Stimulated activated CD4-positive, alpha-beta T cell treated with anti-CD3 and anti-CD28 coated beads, Interleukin-4, amount 100 ng/mL, for 24 hours (primary cell): ENCODE measurements around the gene NPHP3.
"Not testable (repeated sequence)": the region's sequence is repeated elsewhere in the genome, so short reads cannot be mapped to it uniquely, and the experiment has no call there.

Source experiments
- DNase-seq: peaks from one replicate; pipeline ENCODE4 v3.0.0-alpha.2; 2020

NPHP3 gene

GRCh38 chr3:132641837-132642538 lies 80.2 kb downstream of the NPHP3 start:
- no peak for DNase-seq

- DNase-seq = not testable (repeated sequence)
Observed at GRCh38 chr3:132641427-132641826, 80.8 kb downstream of the NPHP3 start.

GRCh38 chr3:132638706-132639105 lies 83.5 kb downstream of the NPHP3 start:
- DNase-seq = no peak

DNA sequence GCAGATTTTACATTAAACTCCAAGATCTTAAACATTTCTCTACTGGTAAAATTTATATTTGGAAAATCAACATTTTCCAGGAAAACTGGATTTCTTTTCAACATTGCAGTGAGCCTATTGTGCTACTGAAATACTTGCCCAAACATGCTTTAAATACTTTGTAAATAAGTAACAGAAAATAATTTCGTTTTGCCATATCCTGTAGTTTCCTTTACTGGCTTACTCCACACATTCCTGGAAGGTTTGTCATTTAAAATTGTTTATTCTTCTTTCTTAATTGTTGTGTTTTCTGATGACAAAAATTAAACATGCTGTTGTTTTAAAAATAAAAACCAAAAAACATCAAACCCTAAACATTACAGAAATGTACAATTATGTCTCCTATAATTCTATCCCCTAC lies 84.6 kb downstream of the NPHP3 start:
- DNase-seq = no peak

DNA sequence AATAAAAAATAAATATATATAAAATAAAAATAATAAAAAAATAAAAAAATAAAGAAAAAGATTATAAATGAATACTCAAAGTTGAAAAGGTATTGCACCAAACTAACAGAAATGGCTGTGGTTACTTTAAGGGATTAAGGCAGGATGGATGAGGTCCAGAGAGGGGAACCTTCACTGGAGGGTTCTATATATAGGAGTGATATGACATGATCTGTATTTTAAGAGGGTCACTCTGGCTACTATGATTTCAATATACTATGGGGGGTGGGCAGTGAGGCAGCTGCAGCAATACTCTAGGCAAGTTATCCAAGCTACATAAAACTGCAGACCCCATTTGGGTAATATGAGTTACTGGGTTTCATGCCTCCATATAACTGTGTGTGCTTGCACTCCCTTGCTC lies 87.2 kb downstream of the NPHP3 start:
- DNase-seq = no peak
